K562 (cell line): ENCODE results near the gene MYO1B. TPM values are rescaled to one million over a fixed set of nuclear protein-coding genes. Genes with fewer than 3 reads are reported as not detected.

Experiments used
- ATAC-seq: fragments of 200-7000 bp; cut with Tn5 transposase; 3 replicates; pipeline ENCODE4 v1.9.1; 2020; ENCODE audit warnings: moderate library complexity
- BruUV-seq: library from RNA; stranded (reverse); fragments of 400-500 nt; replicated peaks from 2 replicates; lab custom pipeline; 2021; lab: Mats Ljungman, UMichigan
- CTCF ChIA-PET: fragments of 300-600 bp; formaldehyde crosslinking; extraction: SDS; loops from one replicate; lab custom pipeline; 2021; ENCODE audit warnings: low intra/inter-chr PET ratio; lab: Yijun Ruan, JAX
- POLR2A ChIA-PET: fragments of 300-600, 350-650 bp; sonication (Branson Sonifier 250); formaldehyde crosslinking; extraction: SDS; loops from one replicate; lab custom pipeline; 2021; ENCODE audit warnings: antibody characterized with exemption, inconsistent platforms; lab: Yijun Ruan, JAX
- DNase-seq, 4 experiments: peaks; one replicate each; pipeline versions ENCODE4 v3.0.0 to v3.0.0-alpha.2; 2011 to 2018; ENCODE audit warnings: low spot score in 3 of 4, mixed read lengths in 3 of 4; ENCODE audit errors: extremely low read depth in 1 of 4
- FAIRE-seq: peaks from 2 replicates; lab custom pipeline; 2011; peaks lifted over from hg19 to GRCh38; lab: Jason Lieb, UNC
- H2AFZ ChIP-seq: 2 replicates; pipeline ENCODE4 v1.6.0; 2011; ENCODE audit warnings: low read depth, low read length, control low read depth, inconsistent platforms
- H3K27ac ChIP-seq: fragments of 200-600 bp; 3 replicates; pipeline ENCODE4 v1.8.0; 2011; ENCODE audit warnings: low read depth, mild to moderate bottlenecking, control low read depth, inconsistent platforms, low read length, moderate library complexity, mixed read lengths; ENCODE audit errors: extremely low read depth
- H3K27me3 ChIP-seq, 2 experiments: fragments of 300-600 bp in 1 of 2; 2 replicates in 1 of 2; 3 replicates in 1 of 2; pipeline versions ENCODE4 v1.6.0 to v1.8.0; 2011; ENCODE audit warnings: inconsistent platforms in 2 of 2, low read length in 2 of 2, mild to moderate bottlenecking in 1 of 2, mixed read lengths in 1 of 2, moderate library complexity in 1 of 2; ENCODE audit not compliant: control insufficient read depth in 2 of 2, insufficient read depth in 2 of 2
- H3K36me3 ChIP-seq: fragments of 300-600 bp; 3 replicates; pipeline ENCODE4 v1.8.0; 2011; ENCODE audit warnings: mild to moderate bottlenecking, low read length, inconsistent platforms; ENCODE audit not compliant: control insufficient read depth, insufficient read depth
- H3K4me1 ChIP-seq, 2 experiments: fragments of 200-600 bp in 1 of 2; replicated peaks in 1 of 2; 2 replicates in 1 of 2; 3 replicates in 1 of 2; pipeline versions ENCODE4 v1.5.1 to v1.8.0; 2011; ENCODE audit warnings: inconsistent platforms in 2 of 2, low read length in 2 of 2, mild to moderate bottlenecking in 1 of 2, mixed read lengths in 1 of 2, moderate library complexity in 1 of 2; ENCODE audit not compliant: control insufficient read depth in 2 of 2, insufficient read depth in 2 of 2
- H3K4me2 ChIP-seq: 2 replicates; pipeline ENCODE4 v1.6.1; 2011; ENCODE audit warnings: low read length, control low read depth, inconsistent platforms, mixed read lengths; ENCODE audit not compliant: insufficient read depth
- H3K4me3 ChIP-seq: fragments of 200-600 bp; sonication (generic), shearing (Covaris generic); 2 replicates; pipeline ENCODE4 v1.5.1; 2016; ENCODE audit warnings: control low read depth, inconsistent platforms
- H3K79me2 ChIP-seq: fragments of 200-600 bp; 3 replicates; pipeline ENCODE4 v1.8.0; 2011; ENCODE audit warnings: low read length, inconsistent platforms; ENCODE audit not compliant: control insufficient read depth, insufficient read depth
- H3K9ac ChIP-seq, 2 experiments: 2 replicates each; pipeline versions ENCODE4 v1.6.0 to v1.6.1; 2011; ENCODE audit warnings: low read depth in 2 of 2, low read length in 2 of 2, control low read depth in 1 of 2, inconsistent platforms in 1 of 2, mild to moderate bottlenecking in 1 of 2, mixed read lengths in 1 of 2; ENCODE audit not compliant: insufficient read depth in 1 of 2
- H3K9me1 ChIP-seq: one replicate; pipeline ENCODE4 v1.6.0; 2011; ENCODE audit warnings: inconsistent platforms, mild to moderate bottlenecking, low read length, moderate library complexity; ENCODE audit not compliant: control insufficient read depth, insufficient read depth
- H3K9me3 ChIP-seq: replicated peaks from 2 replicates; pipeline ENCODE4 v1.5.1; 2011; ENCODE audit warnings: low read depth, low read length, inconsistent platforms; ENCODE audit not compliant: control insufficient read depth, insufficient read depth
- H4K20me1 ChIP-seq: replicated peaks from 2 replicates; pipeline ENCODE4 v1.6.1; 2011; ENCODE audit warnings: low read length, inconsistent platforms, mixed read lengths; ENCODE audit not compliant: control insufficient read depth, insufficient read depth
- CBX8 ChIP-seq: fragments of 200-600 bp; sonication (generic); IDR thresholded peaks from 2 replicates; pipeline ENCODE4 v1.6.1; 2012; ENCODE audit warnings: borderline replicate concordance, mixed run types, low read depth, mild to moderate bottlenecking, moderate library complexity, mixed read lengths, low read length, control low read depth, inconsistent platforms; ENCODE audit not compliant: poor library complexity, severe bottlenecking; ENCODE audit errors: extremely low read depth
- CXXC5 ChIP-seq: fragments of 250-450 bp; sonication (Bioruptor Pico); IDR thresholded peaks from 2 replicates; pipeline ENCODE4 v1.8.0; 2022; ENCODE audit warnings: inconsistent platforms, mild to moderate bottlenecking, moderate library complexity
- EHMT2 ChIP-seq: fragments of 450-650 bp; IDR thresholded peaks from 2 replicates; pipeline ENCODE4 v1.6.1; 2018; ENCODE audit warnings: antibody characterized with exemption
- GABPA ChIP-seq: fragments of 200-800 bp; sonication (Bioruptor generic); conservative IDR thresholded peaks from 2 replicates; pipeline ENCODE4 v1.6.1; 2016; ENCODE audit warnings: low read depth, missing genetic modification characterization, missing compliant biosample characterization
- HDGF ChIP-seq: fragments of 450-650 bp; IDR thresholded peaks from 2 replicates; pipeline ENCODE4 v1.6.1; 2016
- MAFK ChIP-seq: IDR thresholded peaks from 2 replicates; pipeline ENCODE4 v1.6.1; 2011; ENCODE audit warnings: low read length, improper control_type of control experiment
- MCM7 ChIP-seq, 2 experiments: fragments of 450-650 bp; IDR thresholded peaks; 2 replicates each; pipeline ENCODE4 v1.6.1; 2016 to 2018
- RBM17 ChIP-seq: fragments of 200-400 bp; formaldehyde crosslinking; IDR thresholded peaks from 2 replicates; pipeline ENCODE4 v1.6.1; 2017; ENCODE audit warnings: low read depth, mild to moderate bottlenecking, low read length, borderline replicate concordance
- RBM22 ChIP-seq: fragments of 200-400 bp; formaldehyde crosslinking; IDR thresholded peaks from 2 replicates; pipeline ENCODE4 v1.6.1; 2018; ENCODE audit warnings: low read length, low read depth; ENCODE audit not compliant: poor library complexity, severe bottlenecking
- SAP30 ChIP-seq: fragments of 200-600 bp; sonication (generic); IDR thresholded peaks from 2 replicates; pipeline ENCODE4 v1.6.1; 2012; ENCODE audit warnings: borderline replicate concordance, low read depth, mild to moderate bottlenecking, moderate library complexity, low read length, control low read depth, inconsistent platforms; ENCODE audit not compliant: insufficient read depth, poor library complexity, severe bottlenecking
- TCFL5 ChIP-seq: fragments of 250-450 bp; sonication (Bioruptor Pico); conservative IDR thresholded peaks from 2 replicates; pipeline ENCODE4 v1.6.1; 2021; ENCODE audit warnings: mild to moderate bottlenecking, moderate library complexity, matching md5 sums
- ZKSCAN3 ChIP-seq: fragments of 250-450 bp; sonication (Bioruptor Pico); IDR thresholded peaks from 2 replicates; pipeline ENCODE4 v1.4.0; 2020
- WGBS: fragments of 100-300 bp; shearing (Covaris generic); methylation state at CpG from one replicate; pipeline ENCODE4 v1.1.6; 2016; ENCODE audit warnings: low coverage, mixed read lengths; ENCODE audit not compliant: insufficient coverage; ENCODE audit errors: missing lambda C conversion rate; 5-methylcytosine and 5-hydroxymethylcytosine counted together
- in situ Hi-C: fragments of 300-500 bp; cut with MboI; formaldehyde crosslinking; loops from 4 replicates; pipeline ENCODE4 v1.15.0; 2018; ENCODE audit warnings: inconsistent platforms, mixed read lengths
- intact Hi-C: fragments of 100-400 bp; cut with micrococcal nuclease; formaldehyde crosslinking; loops from 2 replicates; pipeline ENCODE4 v1.14.2; 2022
- polyA plus RNA-seq, 8 experiments: library from polyadenylated mRNA; depleted of rRNA in 4 of 8; stranded (reverse) in 5 of 8; unstranded in 3 of 8; fragments of >200 nt; fragmentation: Nextera tagmentation in 2 of 8; fragmentation: Illumina TruSeq in 1 of 8; extraction: Ambion mirVana in 2 of 8; extraction: Trizol in 1 of 8; gene quantifications; 2 replicates each; pipeline versions ENCODE4 v1.2.1 to v1.2.3, GENCODE V29; 2011 to 2014; ENCODE audit warnings: inconsistent platforms in 1 of 8, missing spikeins in 1 of 8
- total RNA-seq, 7 experiments: library from RNA; depleted of rRNA in 6 of 7; stranded (reverse); fragments of >200 nt in 6 of 7; fragmentation: Illumina TruSeq in 2 of 7; extraction: Trizol in 2 of 7; gene quantifications; 2 replicates each; pipeline versions ENCODE4 v1.2.1 to v1.2.3, GENCODE V29; 2011 to 2021; ENCODE audit warnings: low replicate concordance in 1 of 7
- TF ChIP-seq, protein P1 (sequence below): sonication (generic); formaldehyde crosslinking; IDR thresholded peaks from 2 replicates; pipeline ENCODE4 v1.8.0; 2022; ENCODE audit warnings: mild to moderate bottlenecking, missing genetic modification reagents
- TF ChIP-seq, protein P2 (sequence below), 3 experiments: fragments of 200-800 bp in 1 of 3; fragments of 250-450 bp in 1 of 3; fragments of 450-650 bp in 1 of 3; sonication (Bioruptor Pico) in 1 of 3; sonication (Bioruptor generic) in 1 of 3; formaldehyde crosslinking in 1 of 3; IDR thresholded peaks; 2 replicates each; pipeline versions ENCODE4 v1.6.1 to v1.8.0; 2016 to 2022; ENCODE audit warnings: mild to moderate bottlenecking in 2 of 3, missing genetic modification characterization in 2 of 3, missing compliant biosample characterization in 1 of 3, moderate library complexity in 1 of 3

Gene MYO1B
- total and polyA plus RNA-seq, 9 of the 15 experiments (the other 6 are each of a cell fraction or from before 2014, with no cell fraction given) = 0.04 to 0.33 (median 0.20) TPM; not detected in 5

DNA sequence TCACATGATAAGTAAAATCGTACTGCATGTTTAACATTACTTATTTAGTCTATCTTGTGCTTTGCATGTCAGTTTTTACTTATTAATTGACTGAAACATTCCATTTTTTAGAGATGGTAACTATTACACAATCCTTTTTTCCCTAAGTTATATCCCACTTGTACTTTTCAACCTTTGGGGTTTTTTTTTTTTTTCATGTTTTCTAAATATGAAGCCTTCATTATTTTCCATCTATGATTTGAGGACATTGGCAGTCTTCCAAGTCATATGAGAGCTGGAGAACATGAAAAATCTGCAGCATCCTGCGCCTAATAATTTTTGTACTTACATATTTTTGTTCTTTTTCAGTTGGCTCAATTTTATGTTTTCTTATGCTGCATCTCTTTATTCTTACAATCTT, 113.9 kb downstream of the MYO1B start:
- intact Hi-C loops = no loop called here
- no TSS peak for BruUV-seq
- ChIA-PET CTCF (no interaction called here), POLR2A (no interaction called here)
- FAIRE-seq (no peak), DNase-seq (no peak), ATAC-seq (no peak)
- H3K36me3 ChIP-seq = no peaks in the 10 kb centered on the region
- H3K4me2 ChIP-seq = no peak overlapping the region
- H3K4me1 ChIP-seq = no peaks in the 10 kb centered on the region
- H3K79me2 ChIP-seq = no peaks in the 10 kb centered on the region
- H3K9me3 ChIP-seq = no peaks in the 10 kb centered on the region
- H3K4me3 ChIP-seq = no peak overlapping the region
- H3K27ac ChIP-seq = no peak overlapping the region
- no peaks in the 10 kb centered on the region for H3K27me3 ChIP-seq
- no peaks in the 10 kb centered on the region for H4K20me1 ChIP-seq
- WGBS = 0% methylated on average over 2 of the region's 2 CpGs
- H3K9ac ChIP-seq = no peak overlapping the region
- no peaks in the 10 kb centered on the region for H3K9me1 ChIP-seq
- in situ Hi-C loops = no loop called here
- H2AFZ ChIP-seq = no peak overlapping the region
- TF ChIP-seq SAP30 (no peak), MAFK (no peak), ZKSCAN3 (CRISPR knock-in tag) (no peak), RBM17 (no peak), MCM7 (IDR thresholded peaks at IDR 0.05) (no peak), TCFL5 (no peak), CXXC5 (CRISPR knock-in tag) (no peak), RBM22 (no peak), CBX8 (no peak), HDGF (no peak), GABPA (tag) (no peak), EHMT2 (no peak)
- TF ChIP-seq, protein P1, sequence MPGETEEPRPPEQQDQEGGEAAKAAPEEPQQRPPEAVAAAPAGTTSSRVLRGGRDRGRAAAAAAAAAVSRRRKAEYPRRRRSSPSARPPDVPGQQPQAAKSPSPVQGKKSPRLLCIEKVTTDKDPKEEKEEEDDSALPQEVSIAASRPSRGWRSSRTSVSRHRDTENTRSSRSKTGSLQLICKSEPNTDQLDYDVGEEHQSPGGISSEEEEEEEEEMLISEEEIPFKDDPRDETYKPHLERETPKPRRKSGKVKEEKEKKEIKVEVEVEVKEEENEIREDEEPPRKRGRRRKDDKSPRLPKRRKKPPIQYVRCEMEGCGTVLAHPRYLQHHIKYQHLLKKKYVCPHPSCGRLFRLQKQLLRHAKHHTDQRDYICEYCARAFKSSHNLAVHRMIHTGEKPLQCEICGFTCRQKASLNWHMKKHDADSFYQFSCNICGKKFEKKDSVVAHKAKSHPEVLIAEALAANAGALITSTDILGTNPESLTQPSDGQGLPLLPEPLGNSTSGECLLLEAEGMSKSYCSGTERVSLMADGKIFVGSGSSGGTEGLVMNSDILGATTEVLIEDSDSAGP (CRISPR knock-in tag) = no peak
- TF ChIP-seq, protein P2, sequence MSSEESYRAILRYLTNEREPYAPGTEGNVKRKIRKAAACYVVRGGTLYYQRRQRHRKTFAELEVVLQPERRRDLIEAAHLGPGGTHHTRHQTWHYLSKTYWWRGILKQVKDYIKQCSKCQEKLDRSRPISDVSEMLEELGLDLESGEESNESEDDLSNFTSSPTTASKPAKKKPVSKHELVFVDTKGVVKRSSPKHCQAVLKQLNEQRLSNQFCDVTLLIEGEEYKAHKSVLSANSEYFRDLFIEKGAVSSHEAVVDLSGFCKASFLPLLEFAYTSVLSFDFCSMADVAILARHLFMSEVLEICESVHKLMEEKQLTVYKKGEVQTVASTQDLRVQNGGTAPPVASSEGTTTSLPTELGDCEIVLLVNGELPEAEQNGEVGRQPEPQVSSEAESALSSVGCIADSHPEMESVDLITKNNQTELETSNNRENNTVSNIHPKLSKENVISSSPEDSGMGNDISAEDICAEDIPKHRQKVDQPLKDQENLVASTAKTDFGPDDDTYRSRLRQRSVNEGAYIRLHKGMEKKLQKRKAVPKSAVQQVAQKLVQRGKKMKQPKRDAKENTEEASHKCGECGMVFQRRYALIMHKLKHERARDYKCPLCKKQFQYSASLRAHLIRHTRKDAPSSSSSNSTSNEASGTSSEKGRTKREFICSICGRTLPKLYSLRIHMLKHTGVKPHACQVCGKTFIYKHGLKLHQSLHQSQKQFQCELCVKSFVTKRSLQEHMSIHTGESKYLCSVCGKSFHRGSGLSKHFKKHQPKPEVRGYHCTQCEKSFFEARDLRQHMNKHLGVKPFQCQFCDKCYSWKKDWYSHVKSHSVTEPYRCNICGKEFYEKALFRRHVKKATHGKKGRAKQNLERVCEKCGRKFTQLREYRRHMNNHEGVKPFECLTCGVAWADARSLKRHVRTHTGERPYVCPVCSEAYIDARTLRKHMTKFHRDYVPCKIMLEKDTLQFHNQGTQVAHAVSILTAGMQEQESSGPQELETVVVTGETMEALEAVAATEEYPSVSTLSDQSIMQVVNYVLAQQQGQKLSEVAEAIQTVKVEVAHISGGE (CRISPR knock-in tag; IDR thresholded peaks at IDR 0.05) = no peak
